Panc1 (cell line): ENCODE results near the gene FILIP1L. TPM values are rescaled to one million over a fixed set of nuclear protein-coding genes. Genes with fewer than 3 reads are reported as not detected.
A peak's percentile ranks its signal among the peaks of the same experiment; 100 is the strongest.

Experiments
- ATAC-seq: fragments of 200-7000 bp; cut with Tn5 transposase; 2 replicates; pipeline ENCODE4 v1.9.1; 2020; ENCODE audit warnings: mild to moderate bottlenecking, moderate library complexity
- BruUV-seq: library from RNA; stranded (reverse); fragments of 400-500 nt; replicated peaks from 2 replicates; lab custom pipeline; 2021; lab: Mats Ljungman, UMichigan
- CTCF ChIA-PET: fragments of 300-600 bp; sonication (Branson Sonifier 250); formaldehyde crosslinking; loops from one replicate; lab custom pipeline; 2022; ENCODE audit warnings: antibody characterized with exemption; lab: Charles Lee
- POLR2A ChIA-PET: fragments of 300-600 bp; sonication (Branson Sonifier 250); formaldehyde crosslinking; loops from one replicate; lab custom pipeline; 2022; ENCODE audit warnings: antibody characterized with exemption; lab: Charles Lee
- DNase-seq: peaks from one replicate; pipeline ENCODE4 v3.0.0-alpha.2; 2010; ENCODE audit warnings: low read depth, low spot score
- H3K27ac ChIP-seq: 2 replicates; pipeline ENCODE4 v1.5.1; 2011; ENCODE audit warnings: mild to moderate bottlenecking, low read length, inconsistent platforms
- H3K27me3 ChIP-seq: fragments of 200-500 bp; sonication (Bioruptor generic); 2 replicates; pipeline ENCODE4 v1.6.0; 2014; ENCODE audit warnings: low read length, inconsistent platforms; ENCODE audit not compliant: control insufficient read depth, insufficient read depth
- H3K36me3 ChIP-seq: fragments of 200-500 bp; sonication (Bioruptor generic); 2 replicates; pipeline ENCODE4 v1.5.1; 2014; ENCODE audit warnings: inconsistent platforms, mild to moderate bottlenecking, low read length, moderate library complexity; ENCODE audit not compliant: control insufficient read depth, insufficient read depth
- H3K4me1 ChIP-seq: 2 replicates; pipeline ENCODE4 v1.5.1; 2011; ENCODE audit warnings: inconsistent platforms, mild to moderate bottlenecking, low read length, moderate library complexity; ENCODE audit not compliant: control insufficient read depth, insufficient read depth
- H3K4me3 ChIP-seq, 2 experiments: 2 replicates each; pipeline ENCODE4 v1.5.1; 2011 to 2012; ENCODE audit warnings: low read depth in 2 of 2, low read length in 2 of 2, mild to moderate bottlenecking in 2 of 2, inconsistent platforms in 1 of 2, moderate library complexity in 1 of 2
- H3K9me3 ChIP-seq: fragments of 200-500 bp; sonication (Bioruptor generic); 2 replicates; pipeline ENCODE4 v1.5.1; 2014; ENCODE audit warnings: low read depth, mild to moderate bottlenecking, inconsistent platforms, low read length, moderate library complexity; ENCODE audit not compliant: control insufficient read depth, insufficient read depth
- CTCF ChIP-seq: fragments of 450-650 bp; IDR thresholded peaks from 2 replicates; pipeline ENCODE4 v1.5.1; 2017; ENCODE audit warnings: mild to moderate bottlenecking
- POLR2AphosphoS5 ChIP-seq: IDR thresholded peaks from 2 replicates; pipeline ENCODE4 v1.6.1; 2012; ENCODE audit warnings: mild to moderate bottlenecking, low read depth, low read length, moderate library complexity
- SIN3A ChIP-seq: IDR thresholded peaks from 2 replicates; pipeline ENCODE4 v1.6.1; 2012; ENCODE audit warnings: low read depth, mild to moderate bottlenecking, low read length, moderate library complexity, borderline replicate concordance; ENCODE audit not compliant: insufficient read depth
- TCF7L2 ChIP-seq: IDR thresholded peaks from 2 replicates; pipeline ENCODE4 v1.6.1; 2011; ENCODE audit warnings: mild to moderate bottlenecking, low read depth, low read length, inconsistent platforms
- in situ Hi-C: cut with HindIII; loops from 2 replicates; pipeline ENCODE4 v1.10.0; 2016; ENCODE audit warnings: low sequenced_read_pairs, low pct_unique_long_range_greater_than_20kb
- intact Hi-C: fragments of 100-400 bp; cut with micrococcal nuclease; formaldehyde crosslinking; loops from one replicate; pipeline ENCODE4 v1.10.0; 2022; ENCODE audit not compliant: unreplicated experiment
- total RNA-seq: library from RNA; stranded (reverse); gene quantifications from one replicate; pipeline ENCODE4 v1.2.1, GENCODE V29; 2021; ENCODE audit not compliant: unreplicated experiment
- TF ChIP-seq, protein P1 (sequence below), 2 experiments: IDR thresholded peaks; 2 replicates each; pipeline ENCODE4 v1.6.1; 2011 to 2012; ENCODE audit warnings: low read depth in 2 of 2, control low read depth in 1 of 2, low read length in 1 of 2, mild to moderate bottlenecking in 1 of 2, moderate library complexity in 1 of 2; ENCODE audit not compliant: insufficient read depth in 1 of 2

The FILIP1L gene
- total RNA-seq, 1 experiment from 2014 or later: 3.2 TPM

- CTCF ChIA-PET: interaction anchor here (0.6 kb wide), 3 partner anchors 36 to 823 kb away, joined by 3 to 4 read pairs (median 3); partner anchors contain the start of gene TBC1D23
- no TSS peak for BruUV-seq
- no peak for DNase-seq
- Histone ChIP-seq H3K36me3 (no peaks in the 10 kb centered on the region), H3K4me3 (no peak overlapping the region), H3K9me3 (no peaks in the 10 kb centered on the region), H3K27ac (peak overlapping the region; percentile 29), H3K27me3 (no peaks in the 10 kb centered on the region), H3K4me1 (peaks cover 23% of the 10 kb centered on the region)
- TF ChIP-seq CTCF (peak; percentile 12; the same call in 1 of the 2 replicates), SIN3A (no peak)
- intact Hi-C loops: no loop called here
- in situ Hi-C loops: no loop called here
- peak; percentile 47; the same call in 1 of the 2 replicates for ATAC-seq
- POLR2A ChIA-PET: no interaction called here
Observed at GRCh38 chr3:100006570-100007271, 107.6 kb downstream of the FILIP1L start.

DNA sequence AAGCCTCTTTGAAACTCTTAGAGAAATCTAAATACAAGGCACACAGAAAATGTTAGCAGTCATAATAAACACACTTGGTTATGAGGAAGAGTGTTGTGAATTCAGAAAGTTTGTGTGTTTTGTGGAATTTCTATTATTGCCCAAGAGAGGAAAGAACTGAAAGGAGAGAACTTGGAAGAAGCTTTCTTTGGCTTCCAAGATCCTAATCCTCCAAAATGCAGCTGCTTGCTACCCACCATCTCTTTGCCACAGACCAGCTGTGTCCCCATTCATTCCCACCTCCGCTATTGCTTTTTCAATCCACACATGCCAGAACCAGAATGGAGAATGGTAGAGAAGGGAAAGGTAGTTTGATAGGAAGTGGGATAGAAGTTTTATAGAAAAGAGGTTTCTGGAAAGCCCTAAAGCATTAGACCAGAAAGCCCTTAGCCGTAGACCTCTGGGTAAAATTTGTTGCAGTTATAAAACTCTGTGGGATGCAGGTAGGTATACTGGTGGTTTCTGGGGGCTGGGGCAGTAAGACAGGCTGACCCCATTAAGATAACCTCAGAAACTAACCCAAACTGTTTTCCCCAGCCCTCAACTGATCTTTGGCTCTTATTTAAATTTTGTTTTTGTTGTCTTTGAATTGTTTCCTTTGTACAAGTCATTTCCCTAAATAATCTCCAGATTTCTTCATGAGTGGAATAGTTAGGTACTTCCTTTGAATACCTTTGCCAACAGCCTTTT lies 108.5 kb downstream of the FILIP1L start:
- TF ChIP-seq TCF7L2: no peak
- Histone ChIP-seq H3K4me3 (no peak overlapping the region), H3K27ac (peak overlapping the region; percentile 55; the same call in 1 of the 2 replicates), H3K4me1 (peaks cover 23% of the 10 kb centered on the region), H3K9me3 (no peaks in the 10 kb centered on the region), H3K27me3 (no peaks in the 10 kb centered on the region), H3K36me3 (no peaks in the 10 kb centered on the region)
- no peak for DNase-seq
- in situ Hi-C loops (no loop called here), intact Hi-C loops (no loop called here)
- ChIA-PET POLR2A (no interaction called here), CTCF (interaction anchor here (0.6 kb wide), 2 partner anchors 255 to 824 kb away, joined by 3 to 4 read pairs; partner anchors contain the start of gene TBC1D23)
- no TSS peak for BruUV-seq
- no peak for ATAC-seq

DNA sequence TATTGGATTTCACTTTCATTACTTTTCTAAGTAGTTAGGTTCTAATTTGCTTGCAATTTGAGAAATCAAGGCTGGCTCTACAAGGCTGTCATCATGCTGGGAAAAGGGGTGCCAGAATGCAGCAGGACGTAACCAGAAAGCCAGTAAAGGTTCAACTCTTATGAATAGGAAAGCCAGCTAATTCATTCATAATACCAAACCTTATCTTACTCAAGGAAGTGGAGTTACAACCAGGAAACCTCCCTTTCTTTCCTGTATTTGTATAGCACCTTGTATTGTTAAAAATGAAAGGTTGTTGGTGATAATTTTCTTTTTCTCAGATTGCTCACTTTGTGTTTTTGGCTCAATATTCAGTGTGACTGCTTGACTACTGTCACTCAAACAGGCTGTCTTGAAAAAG lies 109.4 kb downstream of the FILIP1L start:
- Histone ChIP-seq H3K27ac (peak overlapping the region; percentile 10; the same call in 1 of the 2 replicates), H3K27me3 (no peaks in the 10 kb centered on the region), H3K4me1 (peaks cover 23% of the 10 kb centered on the region), H3K9me3 (no peaks in the 10 kb centered on the region), H3K36me3 (no peaks in the 10 kb centered on the region), H3K4me3 (no peak overlapping the region)
- POLR2A ChIA-PET: no interaction called here
- TF ChIP-seq POLR2AphosphoS5 (no peak), CTCF (no peak), SIN3A (no peak), TCF7L2 (no peak)
- TF ChIP-seq, protein P1, sequence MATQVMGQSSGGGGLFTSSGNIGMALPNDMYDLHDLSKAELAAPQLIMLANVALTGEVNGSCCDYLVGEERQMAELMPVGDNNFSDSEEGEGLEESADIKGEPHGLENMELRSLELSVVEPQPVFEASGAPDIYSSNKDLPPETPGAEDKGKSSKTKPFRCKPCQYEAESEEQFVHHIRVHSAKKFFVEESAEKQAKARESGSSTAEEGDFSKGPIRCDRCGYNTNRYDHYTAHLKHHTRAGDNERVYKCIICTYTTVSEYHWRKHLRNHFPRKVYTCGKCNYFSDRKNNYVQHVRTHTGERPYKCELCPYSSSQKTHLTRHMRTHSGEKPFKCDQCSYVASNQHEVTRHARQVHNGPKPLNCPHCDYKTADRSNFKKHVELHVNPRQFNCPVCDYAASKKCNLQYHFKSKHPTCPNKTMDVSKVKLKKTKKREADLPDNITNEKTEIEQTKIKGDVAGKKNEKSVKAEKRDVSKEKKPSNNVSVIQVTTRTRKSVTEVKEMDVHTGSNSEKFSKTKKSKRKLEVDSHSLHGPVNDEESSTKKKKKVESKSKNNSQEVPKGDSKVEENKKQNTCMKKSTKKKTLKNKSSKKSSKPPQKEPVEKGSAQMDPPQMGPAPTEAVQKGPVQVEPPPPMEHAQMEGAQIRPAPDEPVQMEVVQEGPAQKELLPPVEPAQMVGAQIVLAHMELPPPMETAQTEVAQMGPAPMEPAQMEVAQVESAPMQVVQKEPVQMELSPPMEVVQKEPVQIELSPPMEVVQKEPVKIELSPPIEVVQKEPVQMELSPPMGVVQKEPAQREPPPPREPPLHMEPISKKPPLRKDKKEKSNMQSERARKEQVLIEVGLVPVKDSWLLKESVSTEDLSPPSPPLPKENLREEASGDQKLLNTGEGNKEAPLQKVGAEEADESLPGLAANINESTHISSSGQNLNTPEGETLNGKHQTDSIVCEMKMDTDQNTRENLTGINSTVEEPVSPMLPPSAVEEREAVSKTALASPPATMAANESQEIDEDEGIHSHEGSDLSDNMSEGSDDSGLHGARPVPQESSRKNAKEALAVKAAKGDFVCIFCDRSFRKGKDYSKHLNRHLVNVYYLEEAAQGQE (IDR thresholded peaks at IDR 0.05; ENCODE audit: insufficient read depth in 1 of 2, low read depth in 2 of 2, low read length in 1 of 2): no peak
- CTCF ChIA-PET: no interaction called here
- ATAC-seq (no peak), DNase-seq (no peak)
- BruUV-seq: no TSS peak
- in situ Hi-C loops (no loop called here), intact Hi-C loops (no loop called here)
